Measurements from ENCODE around the gene TUB.

The TUB gene

DNA sequence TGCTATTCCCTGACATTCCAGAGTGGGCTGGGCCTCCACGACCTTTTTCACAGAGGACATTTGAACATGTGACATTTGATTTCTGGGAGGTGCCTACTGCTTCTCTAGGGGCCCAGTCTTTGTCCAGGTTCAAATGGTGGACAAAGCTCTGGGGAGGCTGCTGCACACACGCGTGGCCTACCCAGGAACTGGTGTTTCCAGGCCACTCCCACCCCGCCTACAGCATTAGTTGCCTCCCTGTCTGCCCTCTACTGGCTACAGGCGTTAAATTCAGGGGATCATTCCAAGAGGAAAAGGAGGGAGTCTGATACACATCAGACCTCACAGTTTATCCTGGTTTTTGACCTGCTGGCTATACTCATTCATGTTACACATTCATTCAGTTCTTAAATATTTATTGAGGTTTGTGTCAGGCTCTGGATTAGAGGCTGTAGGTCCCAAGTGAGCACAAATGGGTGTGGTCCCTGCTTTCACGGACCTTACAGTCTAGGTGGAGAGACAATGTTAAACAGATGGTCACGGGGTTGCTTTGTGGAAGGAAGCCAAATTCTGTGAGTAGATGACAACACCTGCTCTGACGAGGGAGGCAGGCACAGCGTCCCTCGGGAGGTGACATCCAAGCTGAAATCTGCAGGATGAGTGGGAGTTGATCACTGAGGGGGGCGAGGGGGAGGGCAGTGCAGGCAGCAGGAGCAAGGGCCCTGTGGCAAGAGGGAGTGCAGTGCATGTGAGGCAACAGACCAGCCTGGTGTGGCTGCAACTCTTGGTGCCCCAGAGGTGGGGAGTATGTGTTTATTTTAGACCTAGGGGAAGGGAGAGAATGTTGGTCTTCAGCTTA, 11.8 kb downstream of the TUB start:
- H3K4me3 ChIP-seq = no peak overlapping the region
- no peak overlapping the region for H3K27ac ChIP-seq
- DNase-seq (ENCODE audit: low spot score) = peak; percentile 72
- TF ChIP-seq, protein P1, sequence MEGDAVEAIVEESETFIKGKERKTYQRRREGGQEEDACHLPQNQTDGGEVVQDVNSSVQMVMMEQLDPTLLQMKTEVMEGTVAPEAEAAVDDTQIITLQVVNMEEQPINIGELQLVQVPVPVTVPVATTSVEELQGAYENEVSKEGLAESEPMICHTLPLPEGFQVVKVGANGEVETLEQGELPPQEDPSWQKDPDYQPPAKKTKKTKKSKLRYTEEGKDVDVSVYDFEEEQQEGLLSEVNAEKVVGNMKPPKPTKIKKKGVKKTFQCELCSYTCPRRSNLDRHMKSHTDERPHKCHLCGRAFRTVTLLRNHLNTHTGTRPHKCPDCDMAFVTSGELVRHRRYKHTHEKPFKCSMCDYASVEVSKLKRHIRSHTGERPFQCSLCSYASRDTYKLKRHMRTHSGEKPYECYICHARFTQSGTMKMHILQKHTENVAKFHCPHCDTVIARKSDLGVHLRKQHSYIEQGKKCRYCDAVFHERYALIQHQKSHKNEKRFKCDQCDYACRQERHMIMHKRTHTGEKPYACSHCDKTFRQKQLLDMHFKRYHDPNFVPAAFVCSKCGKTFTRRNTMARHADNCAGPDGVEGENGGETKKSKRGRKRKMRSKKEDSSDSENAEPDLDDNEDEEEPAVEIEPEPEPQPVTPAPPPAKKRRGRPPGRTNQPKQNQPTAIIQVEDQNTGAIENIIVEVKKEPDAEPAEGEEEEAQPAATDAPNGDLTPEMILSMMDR (IDR thresholded peaks at IDR 0.05) = no peak

DNA sequence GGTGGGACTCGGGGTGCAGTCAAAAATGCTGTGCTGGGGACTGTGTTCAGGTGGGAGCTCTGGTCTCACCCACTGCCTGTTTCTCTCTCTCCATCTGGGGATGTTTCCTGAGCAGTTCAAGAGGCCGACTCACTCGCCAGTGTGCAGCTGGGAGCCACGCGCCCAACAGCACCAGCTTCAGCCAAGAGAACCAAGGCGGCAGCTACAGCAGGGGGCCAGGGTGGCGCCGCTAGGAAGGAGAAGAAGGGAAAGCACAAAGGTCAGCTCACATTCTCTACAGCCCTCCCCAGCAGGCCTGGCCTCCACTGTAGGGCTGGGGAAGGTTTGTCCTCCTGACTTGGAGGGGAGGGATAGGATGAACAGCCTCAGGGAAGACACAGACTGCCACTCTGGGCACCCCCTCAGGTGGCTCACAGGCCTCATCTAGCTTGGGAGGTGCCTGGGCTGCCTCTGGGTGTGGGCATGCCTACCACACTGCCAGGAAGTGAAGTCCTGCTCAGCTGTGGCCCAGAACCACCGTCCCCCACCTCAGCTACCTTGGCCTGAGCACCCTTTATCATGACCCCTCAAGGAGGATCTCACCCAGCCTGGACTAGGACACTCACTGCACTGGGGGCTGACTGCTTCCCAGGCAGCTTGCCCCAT, 13.0 kb downstream of the TUB start:
- TF ChIP-seq, protein P1 (IDR thresholded peaks at IDR 0.05) = no peak
- Histone ChIP-seq H3K4me3 (no peak overlapping the region), H3K27ac (no peak overlapping the region)
- peak; percentile 62 for DNase-seq (ENCODE audit: low spot score)

DNA sequence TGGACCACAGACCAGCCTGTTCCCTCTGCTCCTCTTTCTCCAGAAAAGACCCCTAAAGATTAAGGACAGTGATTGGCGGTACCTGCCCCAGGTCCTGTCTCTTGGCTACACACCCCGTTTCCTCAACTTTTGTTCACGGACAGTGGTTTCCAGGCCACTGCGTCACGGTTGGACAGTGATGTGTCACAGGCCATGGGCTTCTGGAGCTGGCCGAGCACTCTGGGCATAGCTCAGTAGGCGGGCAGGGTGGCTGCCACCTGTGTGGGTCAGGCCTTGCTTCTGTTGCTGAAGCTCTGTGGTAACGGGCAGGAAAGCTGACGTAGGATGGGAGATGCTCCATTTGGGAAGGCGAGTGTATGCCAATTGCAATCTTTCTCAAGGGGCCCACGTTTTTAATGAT, 13.6 kb downstream of the TUB start:
- peak; percentile 45 for DNase-seq (ENCODE audit: low spot score)
- TF ChIP-seq, protein P1 (IDR thresholded peaks at IDR 0.05) = no peak

DNA sequence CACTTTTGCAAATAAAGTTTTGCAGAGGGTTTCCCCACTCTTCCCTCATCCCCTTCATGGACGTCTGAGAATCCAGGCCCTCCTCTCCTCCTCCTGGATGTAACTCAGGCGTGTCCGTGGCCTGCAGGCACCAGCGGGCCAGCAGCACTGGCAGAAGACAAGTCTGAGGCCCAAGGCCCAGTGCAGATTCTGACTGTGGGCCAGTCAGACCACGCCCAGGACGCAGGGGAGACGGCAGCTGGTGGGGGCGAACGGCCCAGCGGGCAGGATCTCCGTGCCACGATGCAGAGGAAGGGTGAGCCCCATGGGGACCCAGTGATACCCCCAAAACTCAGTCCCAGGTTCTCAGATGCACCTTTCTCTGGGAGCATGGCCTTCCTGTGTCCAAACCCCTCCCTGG, 14.4 kb downstream of the TUB start:
- DNase-seq (ENCODE audit: low spot score) = peak; percentile 43
- Histone ChIP-seq H3K4me3 (no peak overlapping the region), H3K27ac (no peak overlapping the region)
- TF ChIP-seq, protein P1 (IDR thresholded peaks at IDR 0.05) = no peak

More for the DNA sequence above, 13.6 kb downstream of the TUB start:
- no peak overlapping the region for H3K4me3 ChIP-seq
- H3K27ac ChIP-seq = no peak overlapping the region

DNA sequence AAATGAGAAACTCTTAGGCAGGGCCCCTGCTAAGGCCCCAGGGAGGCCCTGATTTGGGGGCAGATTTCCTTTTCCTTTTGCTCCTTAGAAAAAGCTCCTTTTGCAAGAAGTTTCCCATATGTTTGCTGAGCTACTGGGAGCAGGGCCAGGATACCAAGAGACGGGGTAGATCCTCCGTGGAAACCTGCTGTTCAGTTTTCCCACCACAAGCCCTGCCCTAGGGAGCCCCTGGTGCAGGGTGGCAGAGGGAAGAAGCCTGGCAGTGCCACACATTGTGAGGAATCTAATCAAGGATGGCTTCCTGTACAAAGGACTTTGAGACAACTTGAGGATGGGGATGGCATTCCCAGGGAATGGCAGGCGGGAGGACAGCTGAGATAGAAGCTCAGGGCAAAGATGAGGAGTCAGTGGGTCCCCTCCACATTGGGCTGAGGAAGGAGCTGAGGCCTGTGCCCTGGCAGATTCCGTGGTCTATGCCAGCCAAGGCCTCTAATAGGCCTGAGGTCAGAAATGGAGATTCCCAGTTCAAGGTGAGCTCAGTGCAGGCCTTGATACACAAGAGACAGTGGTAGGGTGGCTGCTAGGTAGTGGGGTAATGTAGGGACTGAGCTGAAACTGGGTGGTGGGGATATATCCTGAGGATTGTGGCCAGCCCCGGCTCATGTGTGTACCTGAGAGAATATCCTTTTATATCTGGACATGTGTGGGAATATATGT, 15.0 kb downstream of the TUB start:
- H3K27ac ChIP-seq = no peak overlapping the region
- peak; percentile 58 for DNase-seq (ENCODE audit: low spot score)

DNA sequence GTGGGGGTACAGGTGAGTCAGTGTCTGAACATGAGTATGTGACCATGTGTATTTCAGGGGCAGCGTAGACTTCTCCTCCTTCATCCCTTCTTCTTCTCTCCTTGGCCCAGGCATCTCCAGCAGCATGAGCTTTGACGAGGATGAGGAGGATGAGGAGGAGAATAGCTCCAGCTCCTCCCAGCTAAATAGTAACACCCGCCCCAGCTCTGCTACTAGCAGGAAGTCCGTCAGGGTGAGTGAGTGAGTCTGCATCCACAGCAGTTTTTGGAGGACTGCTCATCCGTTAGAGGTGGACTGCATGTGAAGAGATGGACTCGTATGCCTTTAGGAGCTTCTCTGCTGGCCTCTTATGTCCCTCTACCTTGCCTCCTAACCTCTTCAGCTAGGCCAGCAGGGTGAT, 15.6 kb downstream of the TUB start:
- Histone ChIP-seq H3K4me3 (no peak overlapping the region), H3K27ac (no peak overlapping the region)
- no peak for DNase-seq (ENCODE audit: low spot score)
- TF ChIP-seq, protein P1 (IDR thresholded peaks at IDR 0.05) = no peak

More for the DNA sequence above, 15.0 kb downstream of the TUB start:
- TF ChIP-seq, protein P1 (IDR thresholded peaks at IDR 0.05) = no peak
- H3K4me3 ChIP-seq = no peak overlapping the region

All from coronary artery (tissue), 2 donors.